HCT116 (cell line): ENCODE measurements around the gene COX6A2. TPM values are rescaled to one million over a fixed set of nuclear protein-coding genes. Genes with fewer than 3 reads are reported as not detected.

Source experiments
- ATAC-seq: fragments of 200-7000 bp; cut with Tn5 transposase; 2 replicates; pipeline ENCODE4 v1.9.1; 2020; ENCODE audit warnings: mild to moderate bottlenecking, moderate library complexity
- BruUV-seq: library from RNA; stranded (reverse); fragments of 400-500 nt; replicated peaks from 2 replicates; lab custom pipeline; 2021; lab: Mats Ljungman, UMichigan
- CTCF ChIA-PET: fragments of 300-600 bp; sonication (Branson Sonifier 250); formaldehyde crosslinking; loops from one replicate; lab custom pipeline; 2021; ENCODE audit warnings: antibody characterized with exemption; lab: Charles Lee
- POLR2A ChIA-PET: fragments of 300-600, 350-600 bp; sonication (Branson Sonifier 250); formaldehyde crosslinking; loops from one replicate; lab custom pipeline; 2021; ENCODE audit warnings: antibody characterized with exemption; lab: Charles Lee
- RAD21 ChIA-PET, 2 experiments: fragments of 300-600 bp; sonication (Branson Sonifier 250); formaldehyde crosslinking; loops; one replicate each; lab custom pipeline; 2023; ENCODE audit warnings: low total read pairs in 2 of 2; ENCODE audit not compliant: uncharacterized antibody in 2 of 2, unreplicated experiment in 2 of 2, low non-redundant PET in 1 of 2; lab: Charles Lee
- DNase-seq: peaks from one replicate; pipeline ENCODE4 v3.0.0-alpha.2; 2010; ENCODE audit warnings: low read depth, low spot score
- H2AFZ ChIP-seq: fragments of 200-600 bp; shearing (Covaris generic), sonication (generic); 2 replicates; pipeline ENCODE4 v1.6.1; 2017; ENCODE audit warnings: low read depth, mixed run types, mixed read lengths, antibody characterized with exemption, low read length; ENCODE audit not compliant: poor library complexity, severe bottlenecking
- H3K27ac ChIP-seq: 2 replicates; pipeline ENCODE4 v1.5.1; 2012; ENCODE audit warnings: low read depth, low read length
- H3K27me3 ChIP-seq: fragments of 200-600 bp; sonication (generic); 2 replicates; pipeline ENCODE4 v1.6.1; 2016; ENCODE audit warnings: mixed run types, low read length, mixed read lengths; ENCODE audit not compliant: insufficient read depth
- H3K36me3 ChIP-seq, 2 experiments: fragments of 200-500 bp in 1 of 2; fragments of 200-600 bp in 1 of 2; sonication (Bioruptor generic) in 1 of 2; sonication (generic) in 1 of 2; 2 replicates each; pipeline versions ENCODE4 v1.5.1 to v1.6.1; 2014 to 2016; ENCODE audit warnings: low read length in 2 of 2, inconsistent platforms in 1 of 2, mixed read lengths in 1 of 2, mixed run types in 1 of 2; ENCODE audit not compliant: insufficient read depth in 2 of 2, control insufficient read depth in 1 of 2
- H3K4me1 ChIP-seq, 2 experiments: fragments of 200-600 bp in 1 of 2; sonication (generic) in 1 of 2; 2 replicates each; pipeline versions ENCODE4 v1.5.1 to v1.6.1; 2012 to 2017; ENCODE audit warnings: low read length in 2 of 2, inconsistent platforms in 1 of 2, mild to moderate bottlenecking in 1 of 2, mixed read lengths in 1 of 2, mixed run types in 1 of 2, moderate library complexity in 1 of 2; ENCODE audit not compliant: insufficient read depth in 2 of 2, control insufficient read depth in 1 of 2
- H3K4me2 ChIP-seq: fragments of 200-600 bp; sonication (generic); 2 replicates; pipeline ENCODE4 v1.6.1; 2017; ENCODE audit warnings: mixed run types, low read length, mixed read lengths
- H3K4me3 ChIP-seq, 2 experiments: fragments of 200-600 bp in 1 of 2; sonication (generic) in 1 of 2; replicated peaks in 1 of 2; 2 replicates each; pipeline ENCODE4 v1.5.1; 2011 to 2016; ENCODE audit warnings: low read length in 2 of 2, control low read depth in 1 of 2, low read depth in 1 of 2, mild to moderate bottlenecking in 1 of 2, mixed read lengths in 1 of 2, mixed run types in 1 of 2
- H3K79me2 ChIP-seq: fragments of 200-600 bp; sonication (generic); 2 replicates; pipeline ENCODE4 v1.6.1; 2017; ENCODE audit warnings: mild to moderate bottlenecking, mixed run types, low read length, moderate library complexity, mixed read lengths; ENCODE audit not compliant: insufficient read depth
- H3K9ac ChIP-seq: fragments of 200-600 bp; sonication (generic); 2 replicates; pipeline ENCODE4 v1.6.1; 2016; ENCODE audit warnings: low read length, mixed read lengths
- H3K9me2 ChIP-seq: fragments of 200-600 bp; sonication (generic), shearing (Covaris generic); 2 replicates; pipeline ENCODE4 v1.6.1; 2017; ENCODE audit warnings: mixed run types, mild to moderate bottlenecking, moderate library complexity; ENCODE audit not compliant: insufficient read depth
- H3K9me3 ChIP-seq, 2 experiments: fragments of 200-500 bp in 1 of 2; fragments of 200-600 bp in 1 of 2; sonication (Bioruptor generic) in 1 of 2; sonication (generic) in 1 of 2; 2 replicates each; pipeline ENCODE4 v1.6.1; 2014 to 2017; ENCODE audit warnings: low read length in 2 of 2, mixed read lengths in 2 of 2, inconsistent platforms in 1 of 2, low read depth in 1 of 2, mild to moderate bottlenecking in 1 of 2, mixed run types in 1 of 2, moderate library complexity in 1 of 2; ENCODE audit not compliant: control insufficient read depth in 1 of 2, insufficient read depth in 1 of 2
- H4K20me1 ChIP-seq: fragments of 200-600 bp; sonication (generic), shearing (Covaris generic); 2 replicates; pipeline ENCODE4 v1.6.1; 2017; ENCODE audit warnings: mixed run types, mild to moderate bottlenecking, moderate library complexity; ENCODE audit not compliant: insufficient read depth
- CBX3 ChIP-seq: IDR thresholded peaks from 2 replicates; pipeline ENCODE4 v1.6.1; 2012; ENCODE audit warnings: low read depth
- EGR1 ChIP-seq: IDR thresholded peaks from 2 replicates; pipeline ENCODE4 v1.6.1; 2012; ENCODE audit warnings: low read depth
- EZH2phosphoT487 ChIP-seq: fragments of 200-600 bp; IDR thresholded peaks from 2 replicates; pipeline ENCODE4 v1.6.1; 2018; ENCODE audit warnings: antibody characterized with exemption, borderline replicate concordance
- FOSL1 ChIP-seq: IDR thresholded peaks from 2 replicates; pipeline ENCODE4 v1.6.1; 2012; ENCODE audit warnings: low read depth
- POLR2A ChIP-seq: IDR thresholded peaks from 2 replicates; pipeline ENCODE4 v1.7.0; 2011; ENCODE audit warnings: borderline replicate concordance; ENCODE audit not compliant: insufficient read depth, insufficient read length; ENCODE audit errors: extremely low read depth
- RAD21 ChIP-seq: IDR thresholded peaks from 2 replicates; pipeline ENCODE4 v1.6.1; 2012; ENCODE audit warnings: low read depth, mild to moderate bottlenecking
- TCF7L2 ChIP-seq: IDR thresholded peaks from 2 replicates; pipeline ENCODE4 v1.7.0; 2011; ENCODE audit warnings: borderline replicate concordance, inconsistent platforms; ENCODE audit not compliant: insufficient read depth, insufficient read length; ENCODE audit errors: extremely low read depth
- ZFX ChIP-seq: fragments of 450-650 bp; IDR thresholded peaks from 2 replicates; pipeline ENCODE4 v1.6.1; 2017
- ZNF274 ChIP-seq: fragments of 200-500 bp; sonication (Bioruptor generic); IDR thresholded peaks from 2 replicates; pipeline ENCODE4 v1.6.1; 2014; ENCODE audit warnings: mild to moderate bottlenecking, low read depth, low read length, inconsistent platforms
- intact Hi-C: fragments of 100-400 bp; cut with micrococcal nuclease; formaldehyde crosslinking; loops from 2 replicates; pipeline ENCODE4 v1.10.0; 2022
- total RNA-seq: library from RNA; stranded (reverse); gene quantifications from one replicate; pipeline ENCODE4 v1.2.1, GENCODE V29; 2021; ENCODE audit not compliant: unreplicated experiment
- TF ChIP-seq, protein P1 (sequence below): IDR thresholded peaks from 2 replicates; pipeline ENCODE4 v1.6.1; 2012
- TF ChIP-seq, protein P2 (sequence below): IDR thresholded peaks from 2 replicates; pipeline ENCODE4 v1.6.1; 2012
- TF ChIP-seq, protein P3 (sequence below), 3 experiments: fragments of 200-600 bp in 1 of 3; sonication (generic) in 1 of 3; IDR thresholded peaks in 2 of 3; conservative IDR thresholded peaks in 1 of 3; 2 replicates each; pipeline ENCODE4 v1.5.1; 2012 to 2017; ENCODE audit warnings: low read depth in 2 of 3, low read length in 2 of 3, antibody characterized with exemption in 1 of 3, borderline replicate concordance in 1 of 3, control low read depth in 1 of 3, mild to moderate bottlenecking in 1 of 3, mixed read lengths in 1 of 3, mixed run types in 1 of 3, moderate library complexity in 1 of 3; ENCODE audit not compliant: insufficient read depth in 1 of 3
- TF ChIP-seq, protein P4 (sequence below): IDR thresholded peaks from 2 replicates; pipeline ENCODE4 v1.6.1; 2012; ENCODE audit warnings: low read depth

The COX6A2 gene
- total RNA-seq, 1 experiment from 2014 or later, result not detected

DNA sequence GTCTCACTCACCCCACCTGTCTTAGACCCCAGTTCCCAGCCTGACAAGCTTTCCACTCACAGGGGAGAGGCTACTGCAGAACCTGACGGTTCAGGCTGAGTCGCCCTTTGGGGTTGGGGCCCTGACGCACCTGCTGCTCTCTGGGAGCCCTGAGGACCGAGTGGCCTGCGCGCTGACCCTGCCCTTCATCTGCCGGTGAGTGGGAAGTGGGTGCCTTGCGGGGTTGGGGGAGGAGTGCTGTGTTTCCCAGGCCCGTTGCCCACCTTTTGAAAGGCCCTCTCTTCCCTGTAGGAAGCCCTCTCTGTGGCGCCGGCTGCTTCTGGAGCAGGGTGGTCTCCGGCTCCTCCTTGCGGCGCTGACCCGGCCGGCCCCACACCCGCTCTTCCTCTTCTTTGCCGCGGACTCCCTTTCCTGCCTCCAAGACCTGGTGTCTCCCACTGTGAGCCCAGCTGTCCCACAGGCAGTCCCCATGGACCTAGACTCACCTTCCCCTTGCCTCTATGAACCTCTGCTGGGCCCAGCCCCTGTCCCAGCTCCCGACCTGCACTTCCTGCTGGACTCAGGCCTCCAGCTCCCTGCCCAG lies 37.7 kb upstream of the COX6A2 start:
- no peak for TF ChIP-seq ZFX
- TF ChIP-seq EGR1, result no peak
- TF ChIP-seq CBX3, result no peak
- TF ChIP-seq, protein P1, sequence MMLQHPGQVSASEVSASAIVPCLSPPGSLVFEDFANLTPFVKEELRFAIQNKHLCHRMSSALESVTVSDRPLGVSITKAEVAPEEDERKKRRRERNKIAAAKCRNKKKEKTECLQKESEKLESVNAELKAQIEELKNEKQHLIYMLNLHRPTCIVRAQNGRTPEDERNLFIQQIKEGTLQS, result no peak
- TF ChIP-seq POLR2A, result no peak
- TF ChIP-seq, all 23 proteins: peak for 0
- Histone ChIP-seq H3K4me2 (no peak overlapping the region), H3K9me3 (no peaks in the 10 kb centered on the region), H3K4me3 (no peak overlapping the region), H4K20me1 (no peaks in the 10 kb centered on the region), H3K9ac (no peak overlapping the region), H3K27ac (no peak overlapping the region), H3K9me2 (no peaks in the 10 kb centered on the region), H3K36me3 (no peaks in the 10 kb centered on the region), H3K27me3 (no peaks in the 10 kb centered on the region), H3K79me2 (no peaks in the 10 kb centered on the region), H3K4me1 (peaks cover 0 to 4% of the 10 kb centered on the region in 2 experiments; a peak in 1 of 4 replicates), H2AFZ (no peak overlapping the region)
- ChIA-PET RAD21 (no interaction called here), CTCF (no interaction called here), POLR2A (no interaction called here)
- no peak for ATAC-seq
- no peak for DNase-seq
- BruUV-seq, result no TSS peak
- intact Hi-C loops, result no loop called here

DNA sequence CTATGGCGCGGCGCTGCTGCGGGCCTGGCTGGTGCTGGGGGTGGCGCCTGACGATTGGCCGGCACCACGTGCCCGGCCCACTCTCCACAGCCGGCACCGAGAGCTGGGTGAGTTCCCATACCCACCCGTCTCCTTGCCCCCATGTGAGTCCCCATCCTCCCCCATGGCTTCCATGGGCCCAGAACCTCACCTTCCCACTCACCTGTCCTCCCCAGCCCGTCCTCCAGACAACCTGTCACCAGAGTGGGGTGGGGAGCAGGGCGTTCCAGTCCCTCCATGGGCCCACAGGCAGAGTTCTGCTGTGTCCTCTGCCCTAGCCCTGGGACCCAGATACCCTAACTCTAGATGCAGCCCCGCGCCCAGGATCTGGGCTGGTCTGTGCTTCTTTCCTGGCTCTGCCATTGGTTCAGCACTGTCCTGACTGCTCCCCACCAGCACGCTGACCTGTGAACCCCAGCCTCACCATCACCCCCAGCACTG lies 36.7 kb upstream of the COX6A2 start:
- Histone ChIP-seq H4K20me1 (no peaks in the 10 kb centered on the region), H2AFZ (no peak overlapping the region), H3K27ac (no peak overlapping the region), H3K9me3 (no peaks in the 10 kb centered on the region), H3K27me3 (no peaks in the 10 kb centered on the region), H3K4me2 (no peak overlapping the region), H3K4me1 (peaks cover 0 to 14% of the 10 kb centered on the region in 2 experiments; a peak in 2 of 4 replicates), H3K36me3 (no peaks in the 10 kb centered on the region), H3K79me2 (no peaks in the 10 kb centered on the region), H3K9me2 (no peaks in the 10 kb centered on the region), H3K9ac (no peak overlapping the region), H3K4me3 (no peak overlapping the region)
- TF ChIP-seq, protein P2, sequence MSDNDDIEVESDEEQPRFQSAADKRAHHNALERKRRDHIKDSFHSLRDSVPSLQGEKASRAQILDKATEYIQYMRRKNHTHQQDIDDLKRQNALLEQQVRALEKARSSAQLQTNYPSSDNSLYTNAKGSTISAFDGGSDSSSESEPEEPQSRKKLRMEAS, result no peak
- no peak for TF ChIP-seq RAD21
- TF ChIP-seq ZFX, result no peak
- no peak for TF ChIP-seq ZNF274
- TF ChIP-seq EZH2phosphoT487, result no peak
- TF ChIP-seq TCF7L2, result no peak
- TF ChIP-seq FOSL1, result no peak
- TF ChIP-seq, protein P1, result no peak
- TF ChIP-seq, protein P3, sequence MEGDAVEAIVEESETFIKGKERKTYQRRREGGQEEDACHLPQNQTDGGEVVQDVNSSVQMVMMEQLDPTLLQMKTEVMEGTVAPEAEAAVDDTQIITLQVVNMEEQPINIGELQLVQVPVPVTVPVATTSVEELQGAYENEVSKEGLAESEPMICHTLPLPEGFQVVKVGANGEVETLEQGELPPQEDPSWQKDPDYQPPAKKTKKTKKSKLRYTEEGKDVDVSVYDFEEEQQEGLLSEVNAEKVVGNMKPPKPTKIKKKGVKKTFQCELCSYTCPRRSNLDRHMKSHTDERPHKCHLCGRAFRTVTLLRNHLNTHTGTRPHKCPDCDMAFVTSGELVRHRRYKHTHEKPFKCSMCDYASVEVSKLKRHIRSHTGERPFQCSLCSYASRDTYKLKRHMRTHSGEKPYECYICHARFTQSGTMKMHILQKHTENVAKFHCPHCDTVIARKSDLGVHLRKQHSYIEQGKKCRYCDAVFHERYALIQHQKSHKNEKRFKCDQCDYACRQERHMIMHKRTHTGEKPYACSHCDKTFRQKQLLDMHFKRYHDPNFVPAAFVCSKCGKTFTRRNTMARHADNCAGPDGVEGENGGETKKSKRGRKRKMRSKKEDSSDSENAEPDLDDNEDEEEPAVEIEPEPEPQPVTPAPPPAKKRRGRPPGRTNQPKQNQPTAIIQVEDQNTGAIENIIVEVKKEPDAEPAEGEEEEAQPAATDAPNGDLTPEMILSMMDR (IDR thresholded peaks at IDR 0.05 in 2 of 3, conservative IDR thresholded peaks at IDR 0.05 in 1 of 3; ENCODE audit: borderline replicate concordance in 1 of 3, insufficient read depth in 1 of 3, low read depth in 2 of 3, low read length in 2 of 3), result no peak
- TF ChIP-seq, protein P4, sequence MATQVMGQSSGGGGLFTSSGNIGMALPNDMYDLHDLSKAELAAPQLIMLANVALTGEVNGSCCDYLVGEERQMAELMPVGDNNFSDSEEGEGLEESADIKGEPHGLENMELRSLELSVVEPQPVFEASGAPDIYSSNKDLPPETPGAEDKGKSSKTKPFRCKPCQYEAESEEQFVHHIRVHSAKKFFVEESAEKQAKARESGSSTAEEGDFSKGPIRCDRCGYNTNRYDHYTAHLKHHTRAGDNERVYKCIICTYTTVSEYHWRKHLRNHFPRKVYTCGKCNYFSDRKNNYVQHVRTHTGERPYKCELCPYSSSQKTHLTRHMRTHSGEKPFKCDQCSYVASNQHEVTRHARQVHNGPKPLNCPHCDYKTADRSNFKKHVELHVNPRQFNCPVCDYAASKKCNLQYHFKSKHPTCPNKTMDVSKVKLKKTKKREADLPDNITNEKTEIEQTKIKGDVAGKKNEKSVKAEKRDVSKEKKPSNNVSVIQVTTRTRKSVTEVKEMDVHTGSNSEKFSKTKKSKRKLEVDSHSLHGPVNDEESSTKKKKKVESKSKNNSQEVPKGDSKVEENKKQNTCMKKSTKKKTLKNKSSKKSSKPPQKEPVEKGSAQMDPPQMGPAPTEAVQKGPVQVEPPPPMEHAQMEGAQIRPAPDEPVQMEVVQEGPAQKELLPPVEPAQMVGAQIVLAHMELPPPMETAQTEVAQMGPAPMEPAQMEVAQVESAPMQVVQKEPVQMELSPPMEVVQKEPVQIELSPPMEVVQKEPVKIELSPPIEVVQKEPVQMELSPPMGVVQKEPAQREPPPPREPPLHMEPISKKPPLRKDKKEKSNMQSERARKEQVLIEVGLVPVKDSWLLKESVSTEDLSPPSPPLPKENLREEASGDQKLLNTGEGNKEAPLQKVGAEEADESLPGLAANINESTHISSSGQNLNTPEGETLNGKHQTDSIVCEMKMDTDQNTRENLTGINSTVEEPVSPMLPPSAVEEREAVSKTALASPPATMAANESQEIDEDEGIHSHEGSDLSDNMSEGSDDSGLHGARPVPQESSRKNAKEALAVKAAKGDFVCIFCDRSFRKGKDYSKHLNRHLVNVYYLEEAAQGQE, result no peak
- RAD21 ChIA-PET, result no interaction called here
- BruUV-seq, result no TSS peak
- no peak for DNase-seq
- CTCF ChIA-PET, result no interaction called here
- intact Hi-C loops, result no loop called here
- POLR2A ChIA-PET, result no interaction called here
- ATAC-seq, result no peak
